Esophagus (tissue), 2 donors: ENCODE measurements around the gene CRAMP1. TPM values are rescaled to one million over a fixed set of nuclear protein-coding genes. Genes with fewer than 3 reads are reported as not detected.

ENCODE experiments used
- H3K27ac ChIP-seq, 2 donors: one replicate each; pipeline ENCODE4 v1.5.1; 2013; ENCODE audit warnings: low read depth in 2 of 2, mild to moderate bottlenecking in 2 of 2, inconsistent platforms in 1 of 2, low read length in 1 of 2, moderate library complexity in 1 of 2
- H3K27me3 ChIP-seq, 2 donors: one replicate each; pipeline ENCODE4 v1.6.1; 2013; ENCODE audit warnings: low read length in 2 of 2, control low read depth in 1 of 2, mild to moderate bottlenecking in 1 of 2; ENCODE audit not compliant: insufficient read depth in 2 of 2, control insufficient read depth in 1 of 2
- H3K36me3 ChIP-seq, 2 donors: one replicate each; pipeline ENCODE4 v1.6.1; 2013; ENCODE audit warnings: low read length in 1 of 2; ENCODE audit not compliant: control insufficient read depth in 2 of 2, insufficient read depth in 2 of 2
- H3K4me1 ChIP-seq, 2 donors: one replicate each; pipeline ENCODE4 v1.6.1; 2013; ENCODE audit warnings: low read length in 1 of 2; ENCODE audit not compliant: control insufficient read depth in 2 of 2, insufficient read depth in 2 of 2
- H3K4me3 ChIP-seq, 2 donors: one replicate each; pipeline ENCODE4 v1.5.1; 2013; ENCODE audit warnings: low read length in 2 of 2, mild to moderate bottlenecking in 2 of 2, low read depth in 1 of 2, moderate library complexity in 1 of 2
- H3K9me3 ChIP-seq, 2 donors: one replicate each; pipeline ENCODE4 v1.6.1; 2013; ENCODE audit warnings: mild to moderate bottlenecking in 2 of 2, low read depth in 1 of 2, low read length in 1 of 2, moderate library complexity in 1 of 2; ENCODE audit not compliant: control insufficient read depth in 2 of 2, insufficient read depth in 1 of 2
- WGBS, 2 donors: extraction: QIAGEN DNeasy Blood & Tissue Kit; methylation state at CpG; one replicate each; pipeline ENCODE4 v1.1.7; 2013; 5-methylcytosine and 5-hydroxymethylcytosine counted together
- polyA plus RNA-seq, 2 donors: library from polyadenylated mRNA; stranded (reverse); fragments of 200-250 nt; gene quantifications; one replicate each; pipeline ENCODE4 v1.2.3, GENCODE V29; 2013
- donor health status: healthy with polysubstance abuse.
- donor health status: Bipolar disorder and iron deficiency.

Gene CRAMP1
- polyA plus RNA-seq, 2 donors, result 4.8 to 10.5 TPM

DNA sequence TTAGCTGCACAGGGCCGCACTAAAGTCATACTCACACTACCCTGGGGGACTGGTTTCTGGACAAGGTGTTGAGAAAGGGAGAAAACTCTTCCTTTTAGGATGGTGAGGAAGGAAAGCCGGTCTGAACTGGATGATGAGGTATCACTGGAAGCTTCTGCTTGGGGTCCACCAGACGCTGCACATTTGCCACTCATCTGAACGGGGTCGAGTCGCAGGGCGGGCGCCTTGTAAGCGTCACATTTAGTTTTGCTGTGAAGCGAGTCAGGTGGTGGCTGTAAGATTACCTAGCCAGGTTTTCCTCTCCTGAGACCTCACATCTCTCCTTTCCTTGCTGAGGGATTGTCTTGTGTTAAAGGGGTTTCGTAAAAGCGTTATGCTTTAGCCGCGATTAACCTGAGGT, 68.2 kb downstream of the CRAMP1 start:
- H3K27ac ChIP-seq, result no peak overlapping the region
- H3K36me3 ChIP-seq, result peaks cover 0 to 6% of the 10 kb centered on the region in 2 donors
- peaks cover 2 to 3% of the 10 kb centered on the region in 2 donors for H3K4me1 ChIP-seq
- WGBS, 2 donors, result 87 to 90% methylated on average over 14 of the region's 14 CpGs
- H3K4me3 ChIP-seq, result no peak overlapping the region
- H3K27me3 ChIP-seq, result no peaks in the 10 kb centered on the region
- H3K9me3 ChIP-seq, result no peaks in the 10 kb centered on the region

DNA sequence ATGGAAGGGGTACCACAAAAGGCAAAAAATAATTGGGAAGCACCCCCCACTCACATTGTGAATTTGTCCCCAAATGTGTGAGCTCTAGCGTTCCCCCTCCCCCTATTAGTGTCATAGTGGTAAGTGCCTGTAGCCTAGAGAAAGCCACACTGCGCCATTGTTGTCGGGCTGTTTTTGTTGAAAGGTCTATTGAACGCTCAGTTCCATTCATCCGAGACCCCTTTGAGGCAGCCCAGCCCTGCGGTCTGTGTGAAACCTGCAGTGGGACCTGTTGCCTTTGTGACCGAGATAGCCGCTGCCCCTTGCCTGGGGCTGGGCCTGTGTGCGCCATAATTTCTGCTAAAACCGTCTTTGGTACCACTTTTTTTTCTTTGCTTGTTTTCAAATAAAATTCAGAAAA, 68.9 kb downstream of the CRAMP1 start:
- 86 to 88% methylated on average over 10 of the region's 10 CpGs for whole genome bisulfite sequencing, 2 donors
- Histone ChIP-seq H3K4me1 (peaks cover 2 to 3% of the 10 kb centered on the region in 2 donors), H3K27ac (no peak overlapping the region), H3K4me3 (no peak overlapping the region), H3K9me3 (no peaks in the 10 kb centered on the region), H3K36me3 (peaks cover 0 to 3% of the 10 kb centered on the region in 2 donors), H3K27me3 (no peaks in the 10 kb centered on the region)

DNA sequence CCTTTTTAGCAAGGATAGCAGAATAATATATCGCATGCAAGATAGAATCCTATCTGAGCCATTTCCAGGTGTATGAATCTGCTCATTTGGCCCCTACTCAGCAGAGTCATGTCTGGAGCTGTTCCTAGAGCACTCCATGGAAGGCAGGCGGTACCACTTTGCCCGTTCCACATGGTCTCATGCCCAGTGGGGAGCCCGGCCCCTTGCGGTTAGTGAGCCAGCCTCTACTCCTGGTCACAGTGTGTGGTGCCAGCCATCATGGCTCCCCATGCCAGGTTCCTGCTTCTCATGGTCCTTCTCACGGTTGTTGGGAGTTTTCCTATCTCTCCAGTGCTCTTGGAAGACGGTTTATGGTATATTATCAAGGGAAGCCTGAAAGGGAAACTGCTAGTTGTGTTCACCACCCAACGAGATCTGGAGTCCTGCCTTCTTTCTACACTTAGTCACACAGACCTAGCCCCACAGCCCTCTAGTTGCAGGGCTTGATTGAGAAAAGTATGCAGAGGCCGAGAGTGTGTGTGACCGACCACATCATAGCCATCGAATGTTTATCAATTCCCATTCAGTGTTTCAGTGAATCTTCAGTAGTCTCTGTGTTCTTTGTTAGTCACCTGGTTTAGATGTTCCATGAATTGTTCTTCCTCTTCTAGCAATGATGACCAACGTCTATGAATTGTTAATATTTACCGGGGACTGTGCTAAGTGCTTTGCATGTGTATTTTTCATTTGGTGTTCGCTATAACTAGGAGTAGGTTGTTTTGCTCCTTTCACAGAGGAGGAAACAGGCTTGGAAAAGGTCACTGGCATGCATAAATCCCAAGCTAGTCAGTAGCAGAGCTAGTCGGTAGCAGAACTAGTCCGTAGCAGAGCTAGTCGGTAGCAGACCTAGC, 75.5 kb downstream of the CRAMP1 start:
- peaks cover 6 to 22% of the 10 kb centered on the region in 2 donors for H3K36me3 ChIP-seq
- H3K9me3 ChIP-seq, result no peaks in the 10 kb centered on the region
- peaks cover 0 to 2% of the 10 kb centered on the region in 2 donors for H3K4me1 ChIP-seq
- H3K27me3 ChIP-seq, result no peaks in the 10 kb centered on the region
- H3K27ac ChIP-seq, result peak overlapping the region; percentile 49 to 60
- H3K4me3 ChIP-seq, result no peak overlapping the region
- 72 to 73% methylated on average over 17 of the region's 17 CpGs for WGBS, 2 donors

DNA sequence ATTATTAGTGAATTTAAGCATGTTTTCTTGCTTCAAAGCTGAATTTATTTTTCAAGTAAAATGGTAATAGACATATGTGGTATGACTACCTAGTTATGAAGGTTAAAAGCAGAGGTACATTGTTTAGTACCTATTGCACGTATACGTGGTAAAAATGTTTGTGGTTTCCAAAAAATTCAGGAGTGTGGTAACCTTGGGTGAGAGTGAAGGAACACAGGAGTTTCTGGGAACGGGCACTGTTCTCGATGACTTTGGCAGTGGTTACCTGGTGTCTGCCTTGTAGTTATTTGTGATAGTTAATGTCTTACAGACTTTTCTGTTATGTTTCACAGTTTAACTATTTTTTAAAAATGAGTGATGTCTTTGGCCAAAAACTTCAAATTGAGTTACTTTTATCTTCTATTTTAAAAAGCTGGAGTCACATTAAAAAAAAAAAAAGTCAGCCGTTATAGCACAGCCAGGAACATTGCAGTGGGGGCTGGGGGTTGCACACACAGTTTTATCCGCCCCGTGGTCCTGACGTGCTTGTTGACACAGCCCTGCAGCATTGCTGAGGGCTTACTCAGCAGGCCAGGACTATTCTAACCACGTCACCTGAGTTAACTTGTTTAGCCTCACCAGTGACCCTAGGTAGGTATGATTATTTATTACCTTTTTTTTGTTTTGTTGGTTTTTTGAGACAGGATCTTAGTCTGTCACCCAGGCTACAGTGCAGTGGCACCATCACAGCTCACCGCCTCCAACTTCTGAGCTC, 76.8 kb downstream of the CRAMP1 start:
- no peaks in the 10 kb centered on the region for H3K27me3 ChIP-seq
- peaks cover 0 to 2% of the 10 kb centered on the region in 2 donors for H3K4me1 ChIP-seq
- peak overlapping the region; percentile 4 to 58 for H3K27ac ChIP-seq
- no peaks in the 10 kb centered on the region for H3K9me3 ChIP-seq
- H3K36me3 ChIP-seq, result peaks cover 6 to 25% of the 10 kb centered on the region in 2 donors
- no peak overlapping the region for H3K4me3 ChIP-seq
- 65 to 74% methylated on average over 10 of the region's 10 CpGs for WGBS, 2 donors

DNA sequence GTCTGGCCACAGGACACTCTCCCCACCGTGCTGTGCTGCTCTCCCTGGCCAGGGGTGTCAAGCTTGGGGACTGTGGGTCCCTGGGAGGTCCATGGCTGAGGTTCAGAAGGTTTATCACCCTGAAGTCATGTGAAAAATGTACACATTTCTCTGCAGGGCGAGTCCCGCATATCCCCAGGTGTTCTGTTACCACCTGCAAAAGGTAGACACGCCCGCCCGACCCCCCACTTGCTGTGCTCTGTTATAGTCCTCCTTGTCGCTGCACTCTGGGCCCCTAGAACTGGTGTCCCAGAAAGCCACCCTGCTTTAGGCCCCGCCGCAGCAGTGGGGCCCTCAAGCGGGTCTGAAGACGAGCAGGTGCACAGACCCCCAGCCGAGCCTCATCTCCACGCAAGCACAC, 77.7 kb downstream of the CRAMP1 start:
- H3K27ac ChIP-seq, result peak overlapping the region; percentile 4 to 58
- WGBS, 2 donors, result 78 to 79% methylated on average over 13 of the region's 13 CpGs
- H3K4me1 ChIP-seq, result peaks cover 0 to 2% of the 10 kb centered on the region in 2 donors
- H3K36me3 ChIP-seq, result peaks cover 6 to 25% of the 10 kb centered on the region in 2 donors
- H3K9me3 ChIP-seq, result no peaks in the 10 kb centered on the region
- no peaks in the 10 kb centered on the region for H3K27me3 ChIP-seq
- H3K4me3 ChIP-seq, result no peak overlapping the region

DNA sequence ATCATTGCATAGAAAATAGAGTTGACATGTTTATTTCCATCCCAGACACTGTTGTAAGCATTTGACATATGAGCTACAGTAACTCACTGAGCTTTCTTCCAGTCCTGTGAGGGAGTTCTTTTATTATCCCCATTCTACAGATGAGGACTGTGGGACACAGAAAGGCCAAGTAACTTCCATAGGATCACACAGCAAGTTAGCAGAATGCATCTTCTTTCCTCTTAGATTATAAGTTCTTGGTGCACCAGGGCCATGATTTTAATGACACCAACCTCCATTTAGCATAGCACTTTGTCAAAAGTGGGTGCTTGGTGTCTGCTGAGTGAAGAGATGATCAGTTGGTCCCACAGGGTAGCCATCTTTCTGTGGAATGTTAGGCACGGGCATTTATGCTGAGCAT, 78.7 kb downstream of the CRAMP1 start:
- WGBS, 2 donors, result 73 to 81% methylated on average over 1 of the region's 1 CpG
- Histone ChIP-seq H3K4me3 (no peak overlapping the region), H3K4me1 (peaks cover 0 to 2% of the 10 kb centered on the region in 2 donors), H3K27me3 (no peaks in the 10 kb centered on the region), H3K9me3 (no peaks in the 10 kb centered on the region), H3K27ac (peak overlapping the region in 1 of 2 donors; percentile 47), H3K36me3 (peaks cover 6 to 23% of the 10 kb centered on the region in 2 donors)

DNA sequence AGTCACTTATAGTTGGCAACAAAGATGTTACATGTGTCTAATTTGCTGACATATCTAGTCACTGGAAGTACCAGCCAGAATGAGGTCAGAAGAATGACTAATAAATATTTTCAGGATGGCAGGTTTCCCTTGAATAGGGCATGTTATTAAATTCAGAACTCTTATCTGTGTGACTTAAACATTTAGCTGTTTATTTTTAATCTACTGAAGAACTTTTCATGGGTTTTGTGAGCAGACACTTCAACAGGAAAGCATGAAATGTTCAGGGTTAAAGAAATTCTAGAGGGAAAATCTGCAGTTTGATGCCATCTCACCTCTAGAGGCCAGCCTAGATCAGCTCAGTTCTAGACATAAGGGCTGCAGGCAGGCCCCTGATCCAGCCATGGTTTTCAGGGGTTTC, 79.1 kb downstream of the CRAMP1 start:
- Histone ChIP-seq H3K4me3 (no peak overlapping the region), H3K4me1 (peaks cover 0 to 2% of the 10 kb centered on the region in 2 donors)

DNA sequence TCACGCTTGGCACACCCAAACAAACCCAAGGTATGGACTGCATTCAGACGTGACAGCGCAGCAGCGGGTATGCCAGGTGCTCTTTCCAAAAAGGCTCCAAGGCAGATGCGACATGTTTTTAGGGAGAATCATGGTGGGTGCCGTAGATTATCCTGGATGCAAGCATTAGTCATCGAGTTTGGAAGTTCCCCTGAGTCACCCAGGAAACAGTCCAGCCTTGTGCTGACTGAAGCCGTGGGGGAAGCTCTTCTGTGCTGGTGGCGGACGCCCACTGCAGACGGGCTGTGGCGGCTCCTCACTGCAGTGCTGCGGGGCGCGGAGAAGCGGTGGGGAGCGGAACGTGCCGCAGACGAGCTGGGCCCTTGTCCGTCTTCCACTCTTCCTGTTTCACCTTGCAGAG, 79.8 kb downstream of the CRAMP1 start:
- H3K9me3 ChIP-seq, result no peaks in the 10 kb centered on the region
- H3K27me3 ChIP-seq, result no peaks in the 10 kb centered on the region
- 57 to 66% methylated on average over 21 of the region's 21 CpGs for WGBS, 2 donors
- H3K4me3 ChIP-seq, result no peak overlapping the region
- peak overlapping the region; percentile 61 to 71 for H3K27ac ChIP-seq
- peaks cover 6 to 23% of the 10 kb centered on the region in 2 donors for H3K36me3 ChIP-seq
- H3K4me1 ChIP-seq, result peaks cover 0 to 2% of the 10 kb centered on the region in 2 donors

More for the DNA sequence above, 79.1 kb downstream of the CRAMP1 start:
- no peaks in the 10 kb centered on the region for H3K9me3 ChIP-seq
- H3K36me3 ChIP-seq, result peaks cover 6 to 25% of the 10 kb centered on the region in 2 donors
- peak overlapping the region; percentile 61 to 71 for H3K27ac ChIP-seq
- H3K27me3 ChIP-seq, result no peaks in the 10 kb centered on the region

DNA sequence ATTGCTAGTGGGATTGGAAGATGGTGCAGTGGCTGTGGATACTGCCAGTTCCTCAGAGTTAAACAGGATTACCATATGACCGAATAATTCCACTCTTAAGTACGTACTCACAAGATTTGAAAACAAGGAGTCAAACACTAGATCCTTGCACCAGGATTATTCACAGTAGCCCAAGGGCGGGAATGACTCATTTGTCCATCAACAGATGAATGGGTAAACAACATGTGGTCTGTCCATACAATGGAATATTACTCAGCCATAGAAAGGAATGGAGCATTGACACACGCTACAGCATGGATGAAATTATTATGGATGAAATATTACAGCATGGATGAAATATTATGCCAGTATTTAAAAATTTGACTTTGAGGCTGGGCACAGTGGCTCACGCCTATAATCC, 84.7 kb downstream of the CRAMP1 start:
- peaks cover 14 to 24% of the 10 kb centered on the region in 2 donors for H3K36me3 ChIP-seq
- WGBS, 2 donors, result 75 to 84% methylated on average over 5 of the region's 5 CpGs
- no peaks in the 10 kb centered on the region for H3K9me3 ChIP-seq
- H3K4me1 ChIP-seq, result no peaks in the 10 kb centered on the region
- no peak overlapping the region for H3K27ac ChIP-seq
- no peaks in the 10 kb centered on the region for H3K27me3 ChIP-seq
- no peak overlapping the region for H3K4me3 ChIP-seq
